Smooth muscle cell (in vitro differentiated cells): ENCODE data around the gene SLC16A14. TPM values are rescaled to one million over a fixed set of nuclear protein-coding genes. Genes with fewer than 3 reads are reported as not detected.
A peak's percentile ranks its signal among the peaks of the same experiment; 100 is the strongest.
"Not testable (repeated sequence)": the region's sequence is repeated elsewhere in the genome, so short reads cannot be mapped to it uniquely, and the experiment has no call there.

Experiments
- DNase-seq: peaks from one replicate; lab custom pipeline; 2025; ENCODE audit not compliant: unreplicated experiment; lab: John Stamatoyannopoulos, UW
- H2AFZ ChIP-seq: fragments of 200-600 bp; sonication (generic); 2 replicates; pipeline ENCODE4 v1.6.0; 2016; ENCODE audit warnings: antibody characterized with exemption, low read depth, mild to moderate bottlenecking
- H3F3A ChIP-seq: fragments of 200-600 bp; sonication (generic); 2 replicates; pipeline ENCODE4 v1.6.0; 2017; ENCODE audit warnings: antibody characterized with exemption, low read depth
- H3K27ac ChIP-seq: fragments of 200-600 bp; sonication (generic); 2 replicates; pipeline ENCODE4 v1.5.1; 2016; ENCODE audit warnings: low read depth, mild to moderate bottlenecking
- H3K27me3 ChIP-seq: fragments of 200-600 bp; sonication (generic); 2 replicates; pipeline ENCODE4 v1.6.1; 2016; ENCODE audit warnings: low read depth, mild to moderate bottlenecking
- H3K36me3 ChIP-seq: fragments of 200-600 bp; sonication (generic); 2 replicates; pipeline ENCODE4 v1.5.1; 2016; ENCODE audit warnings: low read depth
- H3K4me1 ChIP-seq: fragments of 200-600 bp; sonication (generic); 2 replicates; pipeline ENCODE4 v1.5.1; 2016; ENCODE audit warnings: low read depth
- H3K4me2 ChIP-seq: fragments of 200-600 bp; sonication (generic); 2 replicates; pipeline ENCODE4 v1.6.0; 2016; ENCODE audit warnings: mild to moderate bottlenecking
- H3K4me3 ChIP-seq: fragments of 200-600 bp; sonication (generic); 2 replicates; pipeline ENCODE4 v1.5.1; 2016; ENCODE audit warnings: mild to moderate bottlenecking
- H3K79me2 ChIP-seq: fragments of 200-600 bp; sonication (generic); 2 replicates; pipeline ENCODE4 v1.6.0; 2016; ENCODE audit warnings: low read depth, mild to moderate bottlenecking
- H3K9ac ChIP-seq: fragments of 200-600 bp; sonication (generic); 2 replicates; pipeline ENCODE4 v1.6.0; 2016; ENCODE audit warnings: low read depth
- H3K9me3 ChIP-seq: fragments of 200-600 bp; sonication (generic); replicated peaks from 2 replicates; pipeline ENCODE4 v1.5.1; 2016; ENCODE audit warnings: low read depth
- H4K20me1 ChIP-seq: fragments of 200-600 bp; sonication (generic); 2 replicates; pipeline ENCODE4 v1.6.0; 2016; ENCODE audit warnings: low read depth
- whole genome bisulfite sequencing: methylation state at CpG from one replicate; pipeline ENCODE4 v1.1.7; 2016; ENCODE audit warnings: low lambda C conversion rate; 5-methylcytosine and 5-hydroxymethylcytosine counted together
- polyA plus RNA-seq: library from polyadenylated mRNA; unstranded; fragments of >200 nt; fragmentation: Nextera tagmentation; extraction: Ambion mirVana; gene quantifications from 2 replicates; pipeline ENCODE4 v1.2.1, GENCODE V29; 2016
- total RNA-seq: library from RNA; depleted of rRNA; stranded (reverse); fragments of >200 nt; gene quantifications from 2 replicates; pipeline ENCODE4 v1.2.3, GENCODE V29; 2014
- TF ChIP-seq, protein P1 (sequence below): fragments of 200-600 bp; sonication (generic); IDR thresholded peaks from 2 replicates; pipeline ENCODE4 v1.5.1; 2017; ENCODE audit warnings: borderline replicate concordance, mild to moderate bottlenecking, antibody characterized with exemption; ENCODE audit not compliant: insufficient read depth, poor library complexity, severe bottlenecking

The SLC16A14 gene, protein sequence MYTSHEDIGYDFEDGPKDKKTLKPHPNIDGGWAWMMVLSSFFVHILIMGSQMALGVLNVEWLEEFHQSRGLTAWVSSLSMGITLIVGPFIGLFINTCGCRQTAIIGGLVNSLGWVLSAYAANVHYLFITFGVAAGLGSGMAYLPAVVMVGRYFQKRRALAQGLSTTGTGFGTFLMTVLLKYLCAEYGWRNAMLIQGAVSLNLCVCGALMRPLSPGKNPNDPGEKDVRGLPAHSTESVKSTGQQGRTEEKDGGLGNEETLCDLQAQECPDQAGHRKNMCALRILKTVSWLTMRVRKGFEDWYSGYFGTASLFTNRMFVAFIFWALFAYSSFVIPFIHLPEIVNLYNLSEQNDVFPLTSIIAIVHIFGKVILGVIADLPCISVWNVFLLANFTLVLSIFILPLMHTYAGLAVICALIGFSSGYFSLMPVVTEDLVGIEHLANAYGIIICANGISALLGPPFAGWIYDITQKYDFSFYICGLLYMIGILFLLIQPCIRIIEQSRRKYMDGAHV
- total RNA-seq (0.76 and 1.3 TPM in 2 replicates), polyA plus RNA-seq (0.15 and 0.69 TPM in 2 replicates)

DNA sequence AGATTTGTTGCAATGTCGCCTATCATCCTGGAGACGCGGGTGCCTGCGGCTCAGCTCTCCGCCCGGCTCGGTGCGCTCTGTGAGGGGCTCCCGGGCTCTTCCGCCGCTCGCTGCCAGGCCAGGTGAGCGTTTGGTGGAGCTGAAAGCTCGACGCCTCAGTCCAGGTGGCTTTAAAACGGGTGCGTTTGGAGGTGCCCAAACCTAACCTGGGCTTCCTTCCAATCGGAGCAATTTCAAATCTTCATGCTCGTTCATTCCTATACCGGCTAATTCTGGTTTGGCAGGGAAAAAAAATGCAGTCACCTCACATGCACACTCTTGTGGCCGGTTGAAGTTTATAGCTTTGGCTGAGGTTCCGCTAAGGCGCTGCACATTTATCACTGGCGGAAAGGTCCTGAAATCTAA lies at the start of gene SLC16A14:
SLC16A14 (minus strand) TSS at position 274 of the 405 bp plus-strand sequence. CDS start 9,572 bp downstream, outside the sequence.
- TF ChIP-seq, protein P1, sequence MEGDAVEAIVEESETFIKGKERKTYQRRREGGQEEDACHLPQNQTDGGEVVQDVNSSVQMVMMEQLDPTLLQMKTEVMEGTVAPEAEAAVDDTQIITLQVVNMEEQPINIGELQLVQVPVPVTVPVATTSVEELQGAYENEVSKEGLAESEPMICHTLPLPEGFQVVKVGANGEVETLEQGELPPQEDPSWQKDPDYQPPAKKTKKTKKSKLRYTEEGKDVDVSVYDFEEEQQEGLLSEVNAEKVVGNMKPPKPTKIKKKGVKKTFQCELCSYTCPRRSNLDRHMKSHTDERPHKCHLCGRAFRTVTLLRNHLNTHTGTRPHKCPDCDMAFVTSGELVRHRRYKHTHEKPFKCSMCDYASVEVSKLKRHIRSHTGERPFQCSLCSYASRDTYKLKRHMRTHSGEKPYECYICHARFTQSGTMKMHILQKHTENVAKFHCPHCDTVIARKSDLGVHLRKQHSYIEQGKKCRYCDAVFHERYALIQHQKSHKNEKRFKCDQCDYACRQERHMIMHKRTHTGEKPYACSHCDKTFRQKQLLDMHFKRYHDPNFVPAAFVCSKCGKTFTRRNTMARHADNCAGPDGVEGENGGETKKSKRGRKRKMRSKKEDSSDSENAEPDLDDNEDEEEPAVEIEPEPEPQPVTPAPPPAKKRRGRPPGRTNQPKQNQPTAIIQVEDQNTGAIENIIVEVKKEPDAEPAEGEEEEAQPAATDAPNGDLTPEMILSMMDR: peak; percentile 2
- no peak within 1 kb of the TSS for H3K27ac ChIP-seq
- no peaks in the 10 kb centered on the region for H4K20me1 ChIP-seq
- no peak for DNase-seq
- H3K4me1 ChIP-seq: peaks cover 6% of the 10 kb centered on the region
- H2AFZ ChIP-seq: peak within 1 kb of the TSS; percentile 84
- 17% methylated on average over 24 of the region's 24 CpGs for WGBS
- H3F3A ChIP-seq: no peaks in the 10 kb centered on the region
- H3K9ac ChIP-seq: no peak within 1 kb of the TSS
- no peaks in the 10 kb centered on the region for H3K9me3 ChIP-seq
- H3K4me2 ChIP-seq: peak within 1 kb of the TSS; percentile 98
- H3K4me3 ChIP-seq: peak within 1 kb of the TSS; percentile 59
- H3K36me3 ChIP-seq: no peaks in the 10 kb centered on the region
- H3K79me2 ChIP-seq: no peaks in the 10 kb centered on the region
- peaks cover 47% of the 10 kb centered on the region for H3K27me3 ChIP-seq

DNA sequence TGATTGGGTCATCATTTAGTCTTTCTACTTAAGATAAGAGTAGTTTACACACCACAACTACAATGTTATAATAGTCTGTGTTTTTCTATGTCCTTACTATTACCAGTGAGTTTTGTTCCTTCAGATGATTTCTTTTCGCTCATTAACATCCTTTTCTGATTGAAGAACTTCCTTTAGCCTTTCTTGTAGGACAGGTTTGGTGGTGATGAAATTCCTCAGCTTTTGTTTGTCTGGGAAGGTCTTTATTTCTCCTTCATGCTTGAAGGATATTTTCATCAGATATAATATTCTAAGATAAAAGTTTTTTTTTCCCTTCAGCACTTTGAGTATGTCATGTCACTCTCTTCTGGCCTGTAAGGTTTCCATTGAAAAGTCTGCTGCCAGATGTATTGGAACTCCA lies 38.0 kb upstream of the SLC16A14 start:
- H4K20me1 ChIP-seq: no peaks in the 10 kb centered on the region
- H3K79me2 ChIP-seq: no peaks in the 10 kb centered on the region
- H3K27me3 ChIP-seq: no peaks in the 10 kb centered on the region
- no peak overlapping the region for H3K4me3 ChIP-seq
- no peaks in the 10 kb centered on the region for H3F3A ChIP-seq
- DNase-seq: no peak
- WGBS: 43% methylated on average over 1 of the region's 1 CpG
- H3K9ac ChIP-seq: no peak overlapping the region
- TF ChIP-seq, protein P1: no peak
- H3K36me3 ChIP-seq: no peaks in the 10 kb centered on the region
- H3K4me2 ChIP-seq: no peak overlapping the region
- H3K4me1 ChIP-seq: no peaks in the 10 kb centered on the region
- H3K9me3 ChIP-seq: peaks cover 5% of the 10 kb centered on the region
- H3K27ac ChIP-seq: no peak overlapping the region
- H2AFZ ChIP-seq: no peak overlapping the region

DNA sequence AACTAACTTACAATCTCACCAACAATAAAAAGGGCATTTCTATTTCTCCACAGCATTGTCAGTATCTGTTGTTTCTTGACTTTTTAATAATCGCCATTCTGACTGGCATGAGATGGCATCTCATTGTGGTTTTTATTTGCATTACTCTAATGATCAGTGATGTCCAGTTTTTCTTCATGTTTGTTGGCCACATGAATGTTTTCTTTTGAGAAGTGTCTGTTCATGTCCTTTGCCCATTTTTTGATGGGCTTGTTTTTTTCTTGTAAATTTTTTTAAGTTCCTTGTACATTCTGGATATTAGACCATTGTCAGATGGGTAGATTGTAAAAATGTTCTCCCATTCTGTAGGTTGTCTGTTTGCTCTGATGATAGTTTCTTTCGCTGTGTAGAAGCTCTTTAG lies 33.2 kb upstream of the SLC16A14 start:
- not testable (repeated sequence) for H2AFZ ChIP-seq, H3K79me2 ChIP-seq, DNase-seq

DNA sequence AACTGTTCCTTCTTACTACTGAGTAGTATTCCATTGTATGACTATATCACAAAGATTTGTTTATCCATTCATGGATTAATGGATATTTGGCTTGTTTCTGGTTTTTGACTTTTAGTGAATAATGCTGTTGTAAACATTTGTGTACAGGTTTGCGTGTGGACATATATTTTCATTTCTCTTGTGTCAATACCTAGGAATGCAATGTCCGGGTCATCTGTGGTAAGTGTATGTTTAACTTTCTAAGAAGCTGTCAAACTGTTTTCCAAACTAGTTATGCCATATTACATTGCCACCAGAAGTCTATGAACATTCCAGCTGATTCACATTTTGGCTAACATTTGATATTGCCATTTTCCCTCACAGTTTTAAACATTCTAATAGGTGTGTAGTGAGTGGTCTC lies 29.1 kb upstream of the SLC16A14 start:
- H3K4me3 ChIP-seq: no peak overlapping the region
- no peaks in the 10 kb centered on the region for H4K20me1 ChIP-seq
- H3K27ac ChIP-seq: no peak overlapping the region
- H3K9me3 ChIP-seq: peaks cover 4% of the 10 kb centered on the region
- TF ChIP-seq, protein P1: no peak
- no peaks in the 10 kb centered on the region for H3K36me3 ChIP-seq
- no peaks in the 10 kb centered on the region for H3K4me1 ChIP-seq
- no peak overlapping the region for H2AFZ ChIP-seq
- H3K4me2 ChIP-seq: no peak overlapping the region
- H3K9ac ChIP-seq: no peak overlapping the region
- no peaks in the 10 kb centered on the region for H3K79me2 ChIP-seq
- H3K27me3 ChIP-seq: no peaks in the 10 kb centered on the region
- WGBS: 39% methylated on average over 2 of the region's 2 CpGs
- no peaks in the 10 kb centered on the region for H3F3A ChIP-seq
- no peak for DNase-seq

More for the DNA sequence above, 33.2 kb upstream of the SLC16A14 start:
- H3K27me3 ChIP-seq, H3K4me3 ChIP-seq, H3K4me1 ChIP-seq, H3K4me2 ChIP-seq, H3K27ac ChIP-seq, H3K9ac ChIP-seq, H3F3A ChIP-seq, H4K20me1 ChIP-seq, H3K36me3 ChIP-seq, H3K9me3 ChIP-seq: not testable (repeated sequence)
- 84% methylated on average over 2 of the region's 2 CpGs for WGBS
